ENCODE results near the gene TRAF3IP1.
"Not testable (repeated sequence)": the region's sequence is repeated elsewhere in the genome, so short reads cannot be mapped to it uniquely, and the experiment has no call there.

Gene TRAF3IP1

GRCh38 chr2:238344035-238344434 lies 23.7 kb downstream of the TRAF3IP1 start:
- no peak for DNase-seq

- DNase-seq, result no peak
Observed at GRCh38 chr2:238344517-238344916, 24.2 kb downstream of the TRAF3IP1 start.

GRCh38 chr2:238345297-238345968 lies 25.1 kb downstream of the TRAF3IP1 start:
- DNase-seq, result no peak

- DNase-seq, result no peak
Observed at GRCh38 chr2:238346544-238346943, 26.2 kb downstream of the TRAF3IP1 start.

- DNase-seq, result no peak
Observed at GRCh38 chr2:238350150-238350897, 30.0 kb downstream of the TRAF3IP1 start.

GRCh38 chr2:238351315-238351714 lies 31.0 kb downstream of the TRAF3IP1 start:
- no peak for DNase-seq

GRCh38 chr2:238352361-238352760 lies 32.0 kb downstream of the TRAF3IP1 start:
- DNase-seq, result no peak

- DNase-seq, result no peak
Observed at GRCh38 chr2:238358769-238359168, 38.5 kb downstream of the TRAF3IP1 start.

GRCh38 chr2:238359403-238359802 lies 39.1 kb downstream of the TRAF3IP1 start:
- DNase-seq, result no peak

- DNase-seq, result no peak
Observed at GRCh38 chr2:238361877-238362276, 41.6 kb downstream of the TRAF3IP1 start.

- no peak for DNase-seq
Observed at GRCh38 chr2:238362626-238363025, 42.3 kb downstream of the TRAF3IP1 start.

GRCh38 chr2:238369591-238370040 lies 49.3 kb downstream of the TRAF3IP1 start:
- no peak for DNase-seq

- no peak for DNase-seq
Observed at GRCh38 chr2:238370094-238370822, 49.9 kb downstream of the TRAF3IP1 start.

GRCh38 chr2:238370823-238371372 lies 50.6 kb downstream of the TRAF3IP1 start:
- DNase-seq, result peak; percentile 57

- DNase-seq, result not testable (repeated sequence)
Observed at GRCh38 chr2:238372277-238372676, 52.0 kb downstream of the TRAF3IP1 start.

GRCh38 chr2:238376884-238377391 lies 56.6 kb downstream of the TRAF3IP1 start:
- no peak for DNase-seq

- DNase-seq, result no peak
Observed at GRCh38 chr2:238378230-238379095, 58.1 kb downstream of the TRAF3IP1 start.

- DNase-seq, result peak; percentile 63
Observed at GRCh38 chr2:238379096-238379810, 58.9 kb downstream of the TRAF3IP1 start.

GRCh38 chr2:238380336-238380735 lies 60.0 kb downstream of the TRAF3IP1 start:
- DNase-seq, result no peak

GRCh38 chr2:238380785-238381184 lies 60.5 kb downstream of the TRAF3IP1 start:
- DNase-seq, result no peak

- DNase-seq, result no peak
Observed at GRCh38 chr2:238381341-238382115, 61.2 kb downstream of the TRAF3IP1 start.

All from NK-92 treated with Interleukin-12 subunit alpha and Interleukin-12 subunit beta, amount 100 ng/mL, for 24 hours (cell line).